Stomach smooth muscle (tissue), 2 donors: ENCODE data around the gene KMO.

Experiments
- H3K27ac ChIP-seq: one replicate; pipeline ENCODE4 v1.7.0; 2013; ENCODE audit warnings: mild to moderate bottlenecking, low read length, inconsistent platforms
- H3K27me3 ChIP-seq, 2 donors: one replicate each; pipeline ENCODE4 v1.7.0; 2013; ENCODE audit warnings: low read length in 2 of 2; ENCODE audit not compliant: insufficient read depth in 2 of 2, control insufficient read depth in 1 of 2
- H3K36me3 ChIP-seq, 2 donors: one replicate each; pipeline ENCODE4 v1.7.0; 2013; ENCODE audit warnings: low read length in 2 of 2; ENCODE audit not compliant: control insufficient read depth in 2 of 2, insufficient read depth in 2 of 2
- H3K4me1 ChIP-seq: one replicate; pipeline ENCODE4 v1.7.0; 2013; ENCODE audit warnings: low read length; ENCODE audit not compliant: control insufficient read depth, insufficient read depth
- H3K4me3 ChIP-seq, 2 donors: one replicate each; pipeline ENCODE4 v1.7.0; 2013; ENCODE audit warnings: low read length in 2 of 2
- H3K9ac ChIP-seq, 2 donors: one replicate each; pipeline ENCODE4 v1.7.0; 2013; ENCODE audit warnings: low read length in 2 of 2, mild to moderate bottlenecking in 1 of 2
- H3K9me3 ChIP-seq, 2 donors: one replicate each; pipeline ENCODE4 v1.7.0; 2013; ENCODE audit warnings: low read length in 2 of 2; ENCODE audit not compliant: control insufficient read depth in 2 of 2
- donor health status: healthy.
- donor health status: Pancreatic carcinoma.

The KMO gene

DNA sequence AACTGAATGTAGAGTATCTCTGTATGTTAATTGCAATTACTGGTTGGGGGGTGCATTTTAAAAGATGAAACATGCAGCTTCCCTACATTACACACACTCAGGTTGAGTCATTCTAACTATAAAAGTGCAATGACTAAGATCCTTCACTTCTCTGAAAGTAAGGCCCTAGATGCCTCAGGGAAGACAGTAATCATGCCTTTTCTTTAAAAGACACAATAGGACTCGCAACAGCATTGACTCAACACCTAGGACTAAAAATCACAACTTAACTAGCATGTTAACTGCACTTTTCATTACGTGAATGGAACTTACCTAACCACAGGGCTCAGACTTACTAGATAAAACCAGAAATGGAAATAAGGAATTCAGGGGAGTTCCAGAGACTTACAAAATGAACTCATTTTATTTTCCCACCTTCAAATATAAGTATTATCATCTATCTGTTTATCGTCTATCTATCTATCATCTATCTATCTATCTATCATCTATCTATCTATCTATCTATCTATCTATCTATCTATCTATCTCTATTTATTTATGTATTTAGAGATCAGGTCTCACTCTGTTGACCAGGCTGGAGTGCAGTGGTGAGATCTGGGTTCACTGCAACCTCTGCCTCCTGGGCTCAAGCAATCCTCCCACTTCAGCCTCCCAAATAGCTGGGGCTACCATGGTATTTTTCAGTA is 60.2 kb downstream of the KMO start:
- Histone ChIP-seq H3K9me3 (no peaks in the 10 kb centered on the region), H3K9ac (no peak overlapping the region), H3K4me3 (no peak overlapping the region), H3K27me3 (no peaks in the 10 kb centered on the region), H3K27ac (no peak overlapping the region), H3K4me1 (no peaks in the 10 kb centered on the region), H3K36me3 (no peaks in the 10 kb centered on the region)

GRCh38 chr1:241593186-241593585 is 61.0 kb downstream of the KMO start:
- Histone ChIP-seq H3K27ac (no peak overlapping the region), H3K27me3 (no peaks in the 10 kb centered on the region), H3K4me3 (no peak overlapping the region), H3K9me3 (no peaks in the 10 kb centered on the region), H3K9ac (no peak overlapping the region), H3K36me3 (no peaks in the 10 kb centered on the region), H3K4me1 (no peaks in the 10 kb centered on the region)

- no peak overlapping the region for H3K27ac ChIP-seq
- H3K9ac ChIP-seq = no peak overlapping the region
- no peaks in the 10 kb centered on the region for H3K36me3 ChIP-seq
- H3K4me1 ChIP-seq = no peaks in the 10 kb centered on the region
- H3K9me3 ChIP-seq = no peaks in the 10 kb centered on the region
- no peaks in the 10 kb centered on the region for H3K27me3 ChIP-seq
- H3K4me3 ChIP-seq = no peak overlapping the region
These were observed 64.5 kb downstream of the KMO start for GRCh38 chr1:241596633-241597032.

DNA sequence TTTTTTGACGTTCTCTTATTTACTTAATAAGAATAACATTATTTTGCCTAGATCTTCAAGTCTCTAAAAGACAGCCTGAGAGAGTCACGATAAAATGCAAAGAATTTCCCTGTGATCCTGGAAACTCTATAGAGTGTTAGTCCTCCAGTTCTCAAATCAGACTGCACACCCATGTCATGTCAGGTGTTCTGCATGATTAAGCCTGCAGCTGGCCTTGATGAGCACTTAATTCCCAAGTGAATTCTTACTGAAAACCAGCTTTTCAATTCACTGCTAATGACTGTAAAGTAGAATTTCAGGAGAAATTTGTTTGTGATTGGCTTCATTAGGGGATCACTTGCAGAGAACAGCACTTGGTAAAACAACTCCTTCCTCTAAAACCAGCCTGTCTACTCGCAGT is 66.1 kb downstream of the KMO start:
- Histone ChIP-seq H3K9me3 (no peaks in the 10 kb centered on the region), H3K36me3 (no peaks in the 10 kb centered on the region), H3K4me3 (no peak overlapping the region), H3K9ac (no peak overlapping the region), H3K4me1 (no peaks in the 10 kb centered on the region), H3K27me3 (no peaks in the 10 kb centered on the region), H3K27ac (no peak overlapping the region)

- no peak overlapping the region for H3K4me3 ChIP-seq
- no peak overlapping the region for H3K9ac ChIP-seq
- no peaks in the 10 kb centered on the region for H3K4me1 ChIP-seq
- no peaks in the 10 kb centered on the region for H3K27me3 ChIP-seq
- no peak overlapping the region for H3K27ac ChIP-seq
- no peaks in the 10 kb centered on the region for H3K9me3 ChIP-seq
- H3K36me3 ChIP-seq = no peaks in the 10 kb centered on the region
These were observed 68.3 kb downstream of the KMO start for GRCh38 chr1:241600496-241600901.

DNA sequence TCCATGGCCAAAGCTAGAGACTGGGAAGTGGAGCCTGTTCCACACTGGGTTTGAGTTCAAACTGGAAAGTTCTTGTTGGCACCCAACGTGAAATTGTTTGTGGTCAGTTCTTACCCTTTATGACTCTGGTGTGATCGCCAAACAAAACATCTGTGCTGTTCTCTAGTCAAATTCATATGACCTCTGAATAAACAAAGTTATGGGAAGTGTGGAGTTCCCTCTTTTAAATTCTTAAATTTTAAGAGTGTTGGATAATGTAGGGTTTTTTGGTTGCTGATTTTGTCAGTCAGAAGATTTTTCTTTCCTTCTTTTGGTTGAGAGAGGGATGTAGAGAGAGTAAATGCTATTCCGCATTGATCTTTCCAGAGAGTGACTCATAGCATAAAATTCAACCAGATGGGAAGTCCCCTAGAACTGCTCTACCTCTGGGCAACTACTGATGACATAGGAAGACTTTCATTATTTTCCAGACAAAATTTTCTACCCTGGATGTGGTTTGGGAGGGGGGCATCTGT is 71.6 kb downstream of the KMO start:
- Histone ChIP-seq H3K9me3 (no peaks in the 10 kb centered on the region), H3K36me3 (no peaks in the 10 kb centered on the region), H3K9ac (no peak overlapping the region), H3K27ac (no peak overlapping the region), H3K4me1 (no peaks in the 10 kb centered on the region), H3K4me3 (no peak overlapping the region), H3K27me3 (no peaks in the 10 kb centered on the region)

GRCh38 chr1:241605146-241605805 is 73.1 kb downstream of the KMO start:
- Histone ChIP-seq H3K36me3 (no peaks in the 10 kb centered on the region), H3K27me3 (no peaks in the 10 kb centered on the region), H3K9me3 (no peaks in the 10 kb centered on the region), H3K27ac (no peak overlapping the region), H3K4me3 (no peak overlapping the region), H3K9ac (no peak overlapping the region), H3K4me1 (no peaks in the 10 kb centered on the region)

GRCh38 chr1:241606544-241606943 is 74.4 kb downstream of the KMO start:
- Histone ChIP-seq H3K27me3 (no peaks in the 10 kb centered on the region), H3K27ac (no peak overlapping the region), H3K36me3 (no peaks in the 10 kb centered on the region), H3K4me3 (no peak overlapping the region), H3K9ac (no peak overlapping the region), H3K9me3 (no peaks in the 10 kb centered on the region), H3K4me1 (no peaks in the 10 kb centered on the region)

DNA sequence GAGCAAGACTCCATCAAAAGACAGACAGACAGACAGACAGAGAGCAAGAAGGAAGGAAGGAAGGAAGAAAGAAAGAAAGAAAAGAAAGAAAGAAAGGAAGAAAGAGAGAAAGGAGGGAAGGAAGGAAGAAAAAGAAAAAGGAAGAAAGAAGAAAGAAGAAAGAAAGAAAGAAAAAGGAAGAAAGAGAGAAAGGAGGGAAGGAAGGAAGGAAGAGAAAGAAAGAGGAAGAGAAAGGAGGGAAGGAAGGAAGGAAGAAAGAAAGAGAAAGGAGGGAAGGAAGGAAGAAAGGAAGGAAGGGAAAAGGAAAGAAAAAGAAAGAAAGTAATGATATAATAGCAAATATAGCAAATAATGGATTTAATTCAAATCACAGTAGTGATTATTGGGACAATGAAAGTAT is 75.3 kb downstream of the KMO start:
- Histone ChIP-seq H3K9me3 (no peaks in the 10 kb centered on the region), H3K9ac (no peak overlapping the region), H3K27me3 (no peaks in the 10 kb centered on the region), H3K4me3 (no peak overlapping the region), H3K36me3 (no peaks in the 10 kb centered on the region), H3K27ac (no peak overlapping the region), H3K4me1 (no peaks in the 10 kb centered on the region)

DNA sequence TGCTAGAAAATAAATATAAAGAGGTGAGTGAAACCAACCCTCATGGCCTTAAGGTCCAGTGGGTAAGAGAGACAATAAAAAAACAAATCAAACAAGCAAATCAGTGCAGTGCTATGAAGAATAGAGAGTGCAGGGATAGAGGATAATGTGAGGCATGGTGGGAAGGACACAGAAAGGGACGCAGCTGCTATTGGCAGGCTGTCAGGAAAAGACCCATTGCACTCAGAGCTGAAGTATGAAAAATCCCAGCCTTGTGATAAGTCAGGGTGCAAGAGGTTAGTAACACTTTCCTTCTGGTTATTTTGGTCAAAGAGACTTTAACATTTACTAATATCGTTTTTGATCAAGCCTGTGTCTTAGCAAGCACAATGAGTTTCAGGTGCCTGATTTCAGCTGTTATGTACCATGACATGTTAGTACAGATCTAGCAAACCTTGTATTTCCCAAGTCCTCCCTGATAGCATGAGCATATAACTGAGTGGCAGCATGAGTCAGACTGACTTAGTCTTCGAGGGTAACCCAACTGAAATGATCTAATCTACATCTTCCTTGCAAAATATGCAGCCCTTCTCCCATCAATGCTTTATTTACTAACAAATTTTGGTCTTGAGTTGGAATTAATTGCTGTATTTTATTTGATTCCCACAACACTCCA is 76.3 kb downstream of the KMO start:
- H3K27ac ChIP-seq = no peak overlapping the region
- no peaks in the 10 kb centered on the region for H3K27me3 ChIP-seq
- no peaks in the 10 kb centered on the region for H3K4me1 ChIP-seq
- H3K9ac ChIP-seq = no peak overlapping the region
- H3K9me3 ChIP-seq = no peaks in the 10 kb centered on the region
- no peaks in the 10 kb centered on the region for H3K36me3 ChIP-seq
- no peak overlapping the region for H3K4me3 ChIP-seq
